GM23338 (cell line): ENCODE results near the gene EBLN1. TPM values are rescaled to one million over a fixed set of nuclear protein-coding genes. Genes with fewer than 3 reads are reported as not detected.
A peak's percentile ranks its signal among the peaks of the same experiment; 100 is the strongest.

ENCODE experiments used
- ATAC-seq: fragments of 200-7000 bp; cut with Tn5 transposase; 3 replicates; pipeline ENCODE4 v1.9.1; 2020
- DNase-seq: peaks from one replicate; pipeline ENCODE4 v3.0.0-alpha.2; 2015; ENCODE audit warnings: low spot score
- H2AFZ ChIP-seq: fragments of 200-600 bp; sonication (generic); 2 replicates; pipeline ENCODE4 v1.8.0; 2016; ENCODE audit warnings: antibody characterized with exemption, mild to moderate bottlenecking, moderate library complexity
- H3F3A ChIP-seq: fragments of 200-600 bp; sonication (generic); replicated peaks from 2 replicates; pipeline ENCODE4 v1.8.0; 2017; ENCODE audit warnings: antibody characterized with exemption, mixed run types, low read depth
- H3K27ac ChIP-seq: fragments of 200-600 bp; sonication (generic); 2 replicates; pipeline ENCODE4 v1.6.1; 2016; ENCODE audit warnings: low read depth
- H3K27me3 ChIP-seq: fragments of 200-600 bp; sonication (generic); 2 replicates; pipeline ENCODE4 v1.8.0; 2016; ENCODE audit warnings: mild to moderate bottlenecking, mixed run types, moderate library complexity; ENCODE audit not compliant: insufficient read depth
- H3K36me3 ChIP-seq: fragments of 200-600 bp; sonication (generic); 2 replicates; pipeline ENCODE4 v1.8.0; 2016; ENCODE audit warnings: mild to moderate bottlenecking; ENCODE audit not compliant: insufficient read depth
- H3K4me1 ChIP-seq: fragments of 200-600 bp; sonication (generic); 2 replicates; pipeline ENCODE4 v1.8.0; 2016; ENCODE audit warnings: mild to moderate bottlenecking, moderate library complexity; ENCODE audit not compliant: insufficient read depth
- H3K4me2 ChIP-seq: fragments of 200-600 bp; sonication (generic); 2 replicates; pipeline ENCODE4 v1.7.1; 2017; ENCODE audit warnings: mixed run types
- H3K4me3 ChIP-seq: fragments of 200-600 bp; sonication (generic); 2 replicates; pipeline ENCODE4 v1.6.1; 2016; ENCODE audit warnings: mixed run types
- H3K79me2 ChIP-seq: fragments of 200-600 bp; sonication (generic); replicated peaks from 2 replicates; pipeline ENCODE4 v1.8.0; 2017; ENCODE audit warnings: mild to moderate bottlenecking; ENCODE audit not compliant: insufficient read depth
- H3K9me2 ChIP-seq: fragments of 200-600 bp; sonication (generic); 2 replicates; pipeline ENCODE4 v1.8.0; 2017; ENCODE audit not compliant: insufficient read depth
- H4K20me1 ChIP-seq: fragments of 200-600 bp; sonication (generic); replicated peaks from 2 replicates; pipeline ENCODE4 v1.8.0; 2017; ENCODE audit warnings: mild to moderate bottlenecking; ENCODE audit not compliant: insufficient read depth
- H3K27ac Mint-ChIP-seq: 2 replicates; pipeline ENCODE4 v1.8.0; 2020; ENCODE audit warnings: inconsistent platforms, mild to moderate bottlenecking, moderate library complexity, mixed read lengths
- H3K27me3 Mint-ChIP-seq: 3 replicates; pipeline ENCODE4 v1.8.0; 2022; ENCODE audit warnings: low read depth, mild to moderate bottlenecking, moderate library complexity, mixed read lengths, inconsistent platforms; ENCODE audit not compliant: insufficient read depth, poor library complexity
- H3K36me3 Mint-ChIP-seq: 3 replicates; pipeline ENCODE4 v1.8.0; 2021; ENCODE audit warnings: low read depth, mild to moderate bottlenecking, inconsistent platforms, moderate library complexity, mixed read lengths
- H3K4me1 Mint-ChIP-seq: 3 replicates; pipeline ENCODE4 v1.8.0; 2020; ENCODE audit warnings: mild to moderate bottlenecking, inconsistent platforms, mixed read lengths
- H3K4me3 Mint-ChIP-seq: 3 replicates; pipeline ENCODE4 v1.8.0; 2021; ENCODE audit warnings: moderate library complexity, mild to moderate bottlenecking, inconsistent platforms, mixed read lengths
- H3K9me3 Mint-ChIP-seq: 3 replicates; pipeline ENCODE4 v1.8.0; 2020; ENCODE audit warnings: moderate library complexity, mild to moderate bottlenecking, inconsistent platforms, mixed read lengths
- CREB1 ChIP-seq: fragments of 250-450 bp; sonication (Bioruptor Pico); IDR thresholded peaks from 2 replicates; pipeline ENCODE4 v1.5.0; 2020; ENCODE audit warnings: low read depth, mild to moderate bottlenecking, moderate library complexity
- CTCF ChIP-seq, 2 experiments: fragments of 200-600 bp in 1 of 2; sonication (generic) in 1 of 2; conservative IDR thresholded peaks; 2 replicates each; pipeline versions ENCODE4 v1.5.1 to v1.6.1; 2016 to 2017; ENCODE audit warnings: antibody characterized with exemption in 2 of 2, low read depth in 2 of 2, mild to moderate bottlenecking in 2 of 2, moderate library complexity in 1 of 2
- ETS1 ChIP-seq: IDR thresholded peaks from 2 replicates; pipeline ENCODE4 v1.6.1; 2016; ENCODE audit warnings: antibody characterized with exemption
- EZH2 ChIP-seq: fragments of 200-600 bp; sonication (generic); IDR thresholded peaks from one replicate; pipeline ENCODE4 v1.8.0; 2017; ENCODE audit warnings: antibody characterized with exemption, mild to moderate bottlenecking, low read depth; ENCODE audit not compliant: unreplicated experiment
- EZH2phosphoT487 ChIP-seq: fragments of 200-600 bp; sonication (generic); IDR thresholded peaks from one replicate; pipeline ENCODE4 v1.8.1; 2018; ENCODE audit warnings: antibody characterized with exemption; ENCODE audit not compliant: unreplicated experiment
- JUNB ChIP-seq: IDR thresholded peaks from one replicate; pipeline ENCODE4 v1.6.1; 2016; ENCODE audit warnings: antibody characterized with exemption; ENCODE audit not compliant: unreplicated experiment
- NANOG ChIP-seq: IDR thresholded peaks from 2 replicates; pipeline ENCODE4 v1.6.1; 2016; ENCODE audit warnings: antibody characterized with exemption, borderline replicate concordance
- POLR2AphosphoS5 ChIP-seq: IDR thresholded peaks from 2 replicates; pipeline ENCODE4 v1.6.1; 2016; ENCODE audit warnings: antibody characterized with exemption, low read depth
- REST ChIP-seq: IDR thresholded peaks from one replicate; pipeline ENCODE4 v1.6.1; 2018; ENCODE audit warnings: antibody characterized with exemption; ENCODE audit not compliant: unreplicated experiment
- STAT1 ChIP-seq: IDR thresholded peaks from one replicate; pipeline ENCODE4 v1.6.1; 2016; ENCODE audit warnings: antibody characterized with exemption; ENCODE audit not compliant: unreplicated experiment
- ZNF114 ChIP-seq: fragments of 250-450 bp; sonication (Bioruptor Pico); IDR thresholded peaks from 2 replicates; pipeline ENCODE4 v1.5.0; 2020; ENCODE audit warnings: mild to moderate bottlenecking, moderate library complexity
- ZNF331 ChIP-seq: fragments of 250-450 bp; sonication (Bioruptor Pico); IDR thresholded peaks from 2 replicates; pipeline ENCODE4 v1.5.0; 2020; ENCODE audit warnings: low read depth, mild to moderate bottlenecking, moderate library complexity
- ZNF462 ChIP-seq: fragments of 250-450 bp; sonication (Bioruptor Pico); IDR thresholded peaks from 2 replicates; pipeline ENCODE4 v1.5.0; 2020; ENCODE audit warnings: mild to moderate bottlenecking, moderate library complexity
- polyA plus RNA-seq: library from polyadenylated mRNA; unstranded; fragments of >200 nt; fragmentation: Nextera tagmentation; extraction: Ambion mirVana; gene quantifications from 2 replicates; pipeline ENCODE4 v1.2.1, GENCODE V29; 2016
- total RNA-seq: library from RNA; depleted of rRNA; stranded (reverse); fragments of >200 nt; shearing (Covaris generic); gene quantifications from 2 replicates; pipeline ENCODE4 v1.2.3, GENCODE V29; 2014

EBLN1 gene
- total and polyA plus RNA-seq, 2 experiments from 2014 or later, result not detected

DNA sequence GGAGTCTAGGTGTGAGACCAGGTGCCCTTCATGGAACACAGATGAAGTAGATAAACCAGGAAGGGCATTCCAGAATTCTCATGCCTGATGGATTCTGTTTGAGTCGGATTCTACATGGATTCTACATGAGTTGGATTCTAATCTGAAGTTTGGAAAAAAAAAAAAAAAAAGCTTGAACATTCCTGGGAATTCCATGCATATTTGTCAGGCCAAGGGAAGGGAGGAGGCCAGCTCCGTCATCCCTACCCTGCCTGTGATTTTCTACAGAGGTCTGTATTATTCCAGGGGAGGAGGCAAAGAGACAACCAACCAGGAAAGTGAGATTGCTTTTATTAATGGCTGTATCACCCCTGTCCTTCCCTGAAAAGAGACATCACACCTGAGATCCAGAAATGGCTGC is 27.8 kb upstream of the EBLN1 start:
- H3K79me2 ChIP-seq, result no peaks in the 10 kb centered on the region
- no peak overlapping the region for H3K4me2 ChIP-seq
- peaks cover 35% of the 10 kb centered on the region for H3K27me3 ChIP-seq
- Mint-ChIP-seq H3K4me3 (no peak overlapping the region), H3K27ac (no peak overlapping the region), H3K36me3 (no peaks in the 10 kb centered on the region), H3K27me3 (peaks cover 22% of the 10 kb centered on the region), H3K4me1 (peaks cover 5% of the 10 kb centered on the region; the same call in 2 of the 3 replicates), H3K9me3 (no peaks in the 10 kb centered on the region)
- H3K36me3 ChIP-seq, result no peaks in the 10 kb centered on the region
- no peak overlapping the region for H3K27ac ChIP-seq
- peaks cover 3% of the 10 kb centered on the region; the same call in 1 of the 2 replicates for H3K4me1 ChIP-seq
- H3K9me2 ChIP-seq, result peaks cover 8% of the 10 kb centered on the region
- TF ChIP-seq NANOG (no peak), ETS1 (no peak), ZNF114 (no peak), EZH2phosphoT487 (no peak), STAT1 (no peak), ZNF462 (CRISPR knock-in tag) (no peak), REST (no peak), JUNB (no peak), ZNF331 (CRISPR knock-in tag) (no peak), CREB1 (CRISPR knock-in tag) (no peak), EZH2 (no peak), CTCF (conservative IDR thresholded peaks at IDR 0.05; ENCODE audit: low read depth in 2 of 2) (no peak), POLR2AphosphoS5 (no peak)
- H3K4me3 ChIP-seq, result no peak overlapping the region
- H4K20me1 ChIP-seq, result no peaks in the 10 kb centered on the region
- DNase-seq, result peak; percentile 54
- no peak; the same call in 2 of the 3 replicates for ATAC-seq
- H3F3A ChIP-seq, result no peaks in the 10 kb centered on the region
- H2AFZ ChIP-seq, result no peak overlapping the region
